K562 (cell line): ENCODE measurements around the gene IRS1. TPM values are rescaled to one million over a fixed set of nuclear protein-coding genes. Genes with fewer than 3 reads are reported as not detected.

Experiments
- ATAC-seq: fragments of 200-7000 bp; cut with Tn5 transposase; 3 replicates; pipeline ENCODE4 v1.9.1; 2020; ENCODE audit warnings: moderate library complexity
- BruUV-seq: library from RNA; stranded (reverse); fragments of 400-500 nt; replicated peaks from 2 replicates; lab custom pipeline; 2021; lab: Mats Ljungman, UMichigan
- CTCF ChIA-PET: fragments of 300-600 bp; formaldehyde crosslinking; extraction: SDS; loops from one replicate; lab custom pipeline; 2021; ENCODE audit warnings: low intra/inter-chr PET ratio; lab: Yijun Ruan, JAX
- POLR2A ChIA-PET: fragments of 300-600, 350-650 bp; sonication (Branson Sonifier 250); formaldehyde crosslinking; extraction: SDS; loops from one replicate; lab custom pipeline; 2021; ENCODE audit warnings: antibody characterized with exemption, inconsistent platforms; lab: Yijun Ruan, JAX
- DNase-seq, 4 experiments: peaks; one replicate each; pipeline versions ENCODE4 v3.0.0 to v3.0.0-alpha.2; 2011 to 2018; ENCODE audit warnings: low spot score in 3 of 4, mixed read lengths in 3 of 4; ENCODE audit errors: extremely low read depth in 1 of 4
- FAIRE-seq: peaks from 2 replicates; lab custom pipeline; 2011; peaks lifted over from hg19 to GRCh38; lab: Jason Lieb, UNC
- H2AFZ ChIP-seq: 2 replicates; pipeline ENCODE4 v1.6.0; 2011; ENCODE audit warnings: low read depth, low read length, control low read depth, inconsistent platforms
- H3K27ac ChIP-seq: fragments of 200-600 bp; 3 replicates; pipeline ENCODE4 v1.8.0; 2011; ENCODE audit warnings: low read depth, mild to moderate bottlenecking, control low read depth, inconsistent platforms, low read length, moderate library complexity, mixed read lengths; ENCODE audit errors: extremely low read depth
- H3K27me3 ChIP-seq, 2 experiments: fragments of 300-600 bp in 1 of 2; 2 replicates in 1 of 2; 3 replicates in 1 of 2; pipeline versions ENCODE4 v1.6.0 to v1.8.0; 2011; ENCODE audit warnings: inconsistent platforms in 2 of 2, low read length in 2 of 2, mild to moderate bottlenecking in 1 of 2, mixed read lengths in 1 of 2, moderate library complexity in 1 of 2; ENCODE audit not compliant: control insufficient read depth in 2 of 2, insufficient read depth in 2 of 2
- H3K36me3 ChIP-seq: fragments of 300-600 bp; 3 replicates; pipeline ENCODE4 v1.8.0; 2011; ENCODE audit warnings: mild to moderate bottlenecking, low read length, inconsistent platforms; ENCODE audit not compliant: control insufficient read depth, insufficient read depth
- H3K4me1 ChIP-seq, 2 experiments: fragments of 200-600 bp in 1 of 2; replicated peaks in 1 of 2; 2 replicates in 1 of 2; 3 replicates in 1 of 2; pipeline versions ENCODE4 v1.5.1 to v1.8.0; 2011; ENCODE audit warnings: inconsistent platforms in 2 of 2, low read length in 2 of 2, mild to moderate bottlenecking in 1 of 2, mixed read lengths in 1 of 2, moderate library complexity in 1 of 2; ENCODE audit not compliant: control insufficient read depth in 2 of 2, insufficient read depth in 2 of 2
- H3K4me2 ChIP-seq: 2 replicates; pipeline ENCODE4 v1.6.1; 2011; ENCODE audit warnings: low read length, control low read depth, inconsistent platforms, mixed read lengths; ENCODE audit not compliant: insufficient read depth
- H3K4me3 ChIP-seq: fragments of 200-600 bp; sonication (generic), shearing (Covaris generic); 2 replicates; pipeline ENCODE4 v1.5.1; 2016; ENCODE audit warnings: control low read depth, inconsistent platforms
- H3K79me2 ChIP-seq: fragments of 200-600 bp; 3 replicates; pipeline ENCODE4 v1.8.0; 2011; ENCODE audit warnings: low read length, inconsistent platforms; ENCODE audit not compliant: control insufficient read depth, insufficient read depth
- H3K9ac ChIP-seq, 2 experiments: 2 replicates each; pipeline versions ENCODE4 v1.6.0 to v1.6.1; 2011; ENCODE audit warnings: low read depth in 2 of 2, low read length in 2 of 2, control low read depth in 1 of 2, inconsistent platforms in 1 of 2, mild to moderate bottlenecking in 1 of 2, mixed read lengths in 1 of 2; ENCODE audit not compliant: insufficient read depth in 1 of 2
- H3K9me1 ChIP-seq: one replicate; pipeline ENCODE4 v1.6.0; 2011; ENCODE audit warnings: inconsistent platforms, mild to moderate bottlenecking, low read length, moderate library complexity; ENCODE audit not compliant: control insufficient read depth, insufficient read depth
- H3K9me3 ChIP-seq: replicated peaks from 2 replicates; pipeline ENCODE4 v1.5.1; 2011; ENCODE audit warnings: low read depth, low read length, inconsistent platforms; ENCODE audit not compliant: control insufficient read depth, insufficient read depth
- H4K20me1 ChIP-seq: replicated peaks from 2 replicates; pipeline ENCODE4 v1.6.1; 2011; ENCODE audit warnings: low read length, inconsistent platforms, mixed read lengths; ENCODE audit not compliant: control insufficient read depth, insufficient read depth
- CHD7 ChIP-seq: fragments of 200-600 bp; sonication (generic); IDR thresholded peaks from one replicate; pipeline ENCODE4 v1.6.1; 2012; ENCODE audit warnings: mild to moderate bottlenecking, low read depth, low read length, inconsistent platforms
- ERF ChIP-seq: fragments of 450-650 bp; formaldehyde crosslinking; IDR thresholded peaks from 2 replicates; pipeline ENCODE4 v1.4.0; 2020; ENCODE audit warnings: mild to moderate bottlenecking, mixed read lengths
- PHTF2 ChIP-seq: fragments of 250-450 bp; sonication (Bioruptor Pico); IDR thresholded peaks from 2 replicates; pipeline ENCODE4 v1.5.0; 2021; ENCODE audit warnings: mild to moderate bottlenecking
- SETDB1 ChIP-seq: IDR thresholded peaks from one replicate; pipeline ENCODE4 v1.6.1; 2012; ENCODE audit warnings: low read length, control low read depth, inconsistent platforms
- ZNF311 ChIP-seq: fragments of 250-450 bp; sonication (Bioruptor Pico); IDR thresholded peaks from 2 replicates; pipeline ENCODE4 v1.4.0; 2020; ENCODE audit warnings: mild to moderate bottlenecking, moderate library complexity
- WGBS: fragments of 100-300 bp; shearing (Covaris generic); methylation state at CpG from one replicate; pipeline ENCODE4 v1.1.6; 2016; ENCODE audit warnings: low coverage, mixed read lengths; ENCODE audit not compliant: insufficient coverage; ENCODE audit errors: missing lambda C conversion rate; 5-methylcytosine and 5-hydroxymethylcytosine counted together
- in situ Hi-C: fragments of 300-500 bp; cut with MboI; formaldehyde crosslinking; loops from 4 replicates; pipeline ENCODE4 v1.15.0; 2018; ENCODE audit warnings: inconsistent platforms, mixed read lengths
- intact Hi-C: fragments of 100-400 bp; cut with micrococcal nuclease; formaldehyde crosslinking; loops from 2 replicates; pipeline ENCODE4 v1.14.2; 2022
- polyA plus RNA-seq, 8 experiments: library from polyadenylated mRNA; depleted of rRNA in 4 of 8; stranded (reverse) in 5 of 8; unstranded in 3 of 8; fragments of >200 nt; fragmentation: Nextera tagmentation in 2 of 8; fragmentation: Illumina TruSeq in 1 of 8; extraction: Ambion mirVana in 2 of 8; extraction: Trizol in 1 of 8; gene quantifications; 2 replicates each; pipeline versions ENCODE4 v1.2.1 to v1.2.3, GENCODE V29; 2011 to 2014; ENCODE audit warnings: inconsistent platforms in 1 of 8, missing spikeins in 1 of 8
- total RNA-seq, 7 experiments: library from RNA; depleted of rRNA in 6 of 7; stranded (reverse); fragments of >200 nt in 6 of 7; fragmentation: Illumina TruSeq in 2 of 7; extraction: Trizol in 2 of 7; gene quantifications; 2 replicates each; pipeline versions ENCODE4 v1.2.1 to v1.2.3, GENCODE V29; 2011 to 2021; ENCODE audit warnings: low replicate concordance in 1 of 7
- TF ChIP-seq, protein P1 (sequence below): fragments of 450-650 bp; IDR thresholded peaks from 2 replicates; pipeline ENCODE4 v1.7.0; 2016; ENCODE audit warnings: borderline replicate concordance

Gene IRS1
- total and polyA plus RNA-seq, 9 of the 15 experiments (the other 6 are each of a cell fraction or from before 2014, with no cell fraction given) = under 0.01 to 0.31 (median 0.08) TPM; not detected in 1

DNA sequence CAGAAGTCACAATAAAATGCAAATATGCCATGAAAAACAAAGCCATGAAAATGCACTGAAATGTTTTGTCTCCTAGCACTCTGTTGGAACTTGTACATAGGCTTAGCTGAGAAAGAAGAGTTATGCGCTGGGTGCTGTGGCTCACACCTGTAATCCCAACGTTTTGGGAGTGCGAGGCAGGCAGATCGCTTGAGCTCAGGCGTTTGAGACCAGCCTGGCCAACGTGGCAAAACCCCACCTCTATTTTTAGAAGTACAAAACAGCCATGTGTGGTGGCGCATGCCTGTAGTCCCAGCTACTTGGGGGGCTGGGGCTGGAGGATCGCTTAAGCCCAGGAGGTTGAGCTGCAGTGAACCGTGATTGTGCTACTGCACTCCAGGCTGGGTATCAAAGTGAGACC, 39.9 kb downstream of the IRS1 start:
- in situ Hi-C loops = no loop called here
- H3K36me3 ChIP-seq = no peaks in the 10 kb centered on the region
- TF ChIP-seq SETDB1 (no peak), ERF (CRISPR knock-in tag) (no peak), PHTF2 (no peak), CHD7 (no peak), ZNF311 (no peak)
- TF ChIP-seq, protein P1, sequence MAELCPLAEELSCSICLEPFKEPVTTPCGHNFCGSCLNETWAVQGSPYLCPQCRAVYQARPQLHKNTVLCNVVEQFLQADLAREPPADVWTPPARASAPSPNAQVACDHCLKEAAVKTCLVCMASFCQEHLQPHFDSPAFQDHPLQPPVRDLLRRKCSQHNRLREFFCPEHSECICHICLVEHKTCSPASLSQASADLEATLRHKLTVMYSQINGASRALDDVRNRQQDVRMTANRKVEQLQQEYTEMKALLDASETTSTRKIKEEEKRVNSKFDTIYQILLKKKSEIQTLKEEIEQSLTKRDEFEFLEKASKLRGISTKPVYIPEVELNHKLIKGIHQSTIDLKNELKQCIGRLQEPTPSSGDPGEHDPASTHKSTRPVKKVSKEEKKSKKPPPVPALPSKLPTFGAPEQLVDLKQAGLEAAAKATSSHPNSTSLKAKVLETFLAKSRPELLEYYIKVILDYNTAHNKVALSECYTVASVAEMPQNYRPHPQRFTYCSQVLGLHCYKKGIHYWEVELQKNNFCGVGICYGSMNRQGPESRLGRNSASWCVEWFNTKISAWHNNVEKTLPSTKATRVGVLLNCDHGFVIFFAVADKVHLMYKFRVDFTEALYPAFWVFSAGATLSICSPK = no peak
- ChIA-PET POLR2A (no interaction called here), CTCF (no interaction called here)
- no peak for FAIRE-seq
- H3K4me2 ChIP-seq = no peak overlapping the region
- DNase-seq = no peak
- no peaks in the 10 kb centered on the region for H3K27me3 ChIP-seq
- intact Hi-C loops = no loop called here
- no peaks in the 10 kb centered on the region for H3K9me3 ChIP-seq
- H3K9ac ChIP-seq = no peak overlapping the region
- no peak overlapping the region for H2AFZ ChIP-seq
- H3K4me1 ChIP-seq = no peaks in the 10 kb centered on the region
- BruUV-seq = no TSS peak
- H3K79me2 ChIP-seq = no peaks in the 10 kb centered on the region
- no peak overlapping the region for H3K4me3 ChIP-seq
- no peaks in the 10 kb centered on the region for H4K20me1 ChIP-seq
- no peak overlapping the region for H3K27ac ChIP-seq
- no peaks in the 10 kb centered on the region for H3K9me1 ChIP-seq
- no peak for ATAC-seq
- WGBS = 3% methylated on average over 5 of the region's 9 CpGs
